Keratinocyte (primary cell): Measurements from ENCODE around the gene MTMR3. TPM values are rescaled to one million over a fixed set of nuclear protein-coding genes. Genes with fewer than 3 reads are reported as not detected.

Source experiments
- DNase-seq: peaks from one replicate; pipeline ENCODE4 v3.0.0-alpha.2; 2011; ENCODE audit warnings: low read depth, missing footprints, low spot score
- FAIRE-seq: peaks from 2 replicates; lab custom pipeline; 2011; peaks lifted over from hg19 to GRCh38; lab: Jason Lieb, UNC
- H2AFZ ChIP-seq: 2 replicates; pipeline ENCODE4 v1.6.0; 2012; ENCODE audit warnings: low read length, control low read depth, inconsistent platforms; ENCODE audit not compliant: control insufficient read depth
- H3K27ac ChIP-seq: 2 replicates; pipeline ENCODE4 v1.5.1; 2011; ENCODE audit warnings: low read length; ENCODE audit not compliant: control insufficient read depth, insufficient read depth
- H3K27me3 ChIP-seq: 3 replicates; pipeline ENCODE4 v1.6.0; 2011; ENCODE audit warnings: low read length; ENCODE audit not compliant: control insufficient read depth, insufficient read depth; ENCODE audit errors: extremely low read depth
- H3K36me3 ChIP-seq, 2 experiments: 2 replicates in 1 of 2; 3 replicates in 1 of 2; pipeline ENCODE4 v1.5.1; 2011; ENCODE audit warnings: low read length in 2 of 2, mild to moderate bottlenecking in 1 of 2; ENCODE audit not compliant: control insufficient read depth in 2 of 2, insufficient read depth in 2 of 2; ENCODE audit errors: extremely low read depth in 1 of 2
- H3K4me1 ChIP-seq: 3 replicates; pipeline ENCODE4 v1.5.1; 2011; ENCODE audit warnings: low read length; ENCODE audit not compliant: control insufficient read depth, insufficient read depth; ENCODE audit errors: extremely low read depth
- H3K4me2 ChIP-seq: 3 replicates; pipeline ENCODE4 v1.6.0; 2011; ENCODE audit warnings: low read depth, low read length; ENCODE audit not compliant: control insufficient read depth, insufficient read depth; ENCODE audit errors: extremely low read depth
- H3K4me3 ChIP-seq, 3 experiments: fragments of 200-600 bp in 1 of 3; sonication (generic) in 1 of 3; 2 replicates in 2 of 3; 3 replicates in 1 of 3; pipeline ENCODE4 v1.5.1; 2011 to 2016; ENCODE audit warnings: low read length in 3 of 3, mild to moderate bottlenecking in 3 of 3, control low read depth in 2 of 3, inconsistent platforms in 1 of 3, low read depth in 1 of 3, mixed read lengths in 1 of 3, mixed run types in 1 of 3, moderate library complexity in 1 of 3; ENCODE audit not compliant: control insufficient read depth in 2 of 3, insufficient read depth in 2 of 3; ENCODE audit errors: extremely low read depth in 1 of 3
- H3K79me2 ChIP-seq: 2 replicates; pipeline ENCODE4 v1.6.0; 2012; ENCODE audit warnings: low read length; ENCODE audit not compliant: control insufficient read depth, insufficient read depth
- H3K9ac ChIP-seq: 3 replicates; pipeline ENCODE4 v1.6.0; 2011; ENCODE audit warnings: low read length; ENCODE audit not compliant: control insufficient read depth, insufficient read depth; ENCODE audit errors: extremely low read depth
- H3K9me1 ChIP-seq: 3 replicates; pipeline ENCODE4 v1.6.0; 2011; ENCODE audit warnings: low read length; ENCODE audit not compliant: control insufficient read depth, insufficient read depth; ENCODE audit errors: extremely low read depth
- H3K9me3 ChIP-seq: 2 replicates; pipeline ENCODE4 v1.5.1; 2012; ENCODE audit warnings: low read depth, low read length; ENCODE audit not compliant: control insufficient read depth
- H4K20me1 ChIP-seq: 3 replicates; pipeline ENCODE4 v1.6.0; 2011; ENCODE audit warnings: low read length; ENCODE audit not compliant: control insufficient read depth, insufficient read depth; ENCODE audit errors: extremely low read depth
- EZH2 ChIP-seq: IDR thresholded peaks from one replicate; pipeline ENCODE4 v1.6.1; 2012; ENCODE audit warnings: inconsistent platforms, mild to moderate bottlenecking, low read length, moderate library complexity
- dilution Hi-C: fragments of 300-500 bp; cut with MboI; formaldehyde crosslinking; loops from one replicate; pipeline ENCODE4 v1.7.0; 2020; ENCODE audit warnings: low sequenced_read_pairs; ENCODE audit not compliant: extremely low pct_ligation_motif_present
- polyA plus RNA-seq, 5 experiments: library from polyadenylated mRNA; depleted of rRNA in 3 of 5; stranded (reverse) in 3 of 5; stranded (forward) in 1 of 5; unstranded in 1 of 5; fragments of >200 nt; gene quantifications; 1 replicate in 1 of 5; 2 replicates in 3 of 5; 3 replicates in 1 of 5; pipeline versions ENCODE4 v1.2.1 to v1.2.3, GENCODE V29; 2011 to 2012; ENCODE audit warnings: missing spikeins in 2 of 5, low read depth in 1 of 5, low replicate concordance in 1 of 5
- TF ChIP-seq, protein P1 (sequence below), 3 experiments: IDR thresholded peaks in 1 of 3; conservative IDR thresholded peaks in 1 of 3; optimal IDR thresholded peaks in 1 of 3; 2 replicates in 2 of 3; 3 replicates in 1 of 3; pipeline versions ENCODE3 to v1.5.1; 2011; ENCODE audit warnings: low read length in 3 of 3, mild to moderate bottlenecking in 3 of 3, moderate library complexity in 2 of 3, control low read depth in 1 of 3, inconsistent platforms in 1 of 3; ENCODE audit not compliant: insufficient read depth in 2 of 3; ENCODE audit errors: extremely low read depth in 1 of 3

The MTMR3 gene
- polyA plus RNA-seq, 1 donor (not counting 4 experiments of a cell fraction or from before 2014, with no cell fraction given), result 16.5 TPM

DNA sequence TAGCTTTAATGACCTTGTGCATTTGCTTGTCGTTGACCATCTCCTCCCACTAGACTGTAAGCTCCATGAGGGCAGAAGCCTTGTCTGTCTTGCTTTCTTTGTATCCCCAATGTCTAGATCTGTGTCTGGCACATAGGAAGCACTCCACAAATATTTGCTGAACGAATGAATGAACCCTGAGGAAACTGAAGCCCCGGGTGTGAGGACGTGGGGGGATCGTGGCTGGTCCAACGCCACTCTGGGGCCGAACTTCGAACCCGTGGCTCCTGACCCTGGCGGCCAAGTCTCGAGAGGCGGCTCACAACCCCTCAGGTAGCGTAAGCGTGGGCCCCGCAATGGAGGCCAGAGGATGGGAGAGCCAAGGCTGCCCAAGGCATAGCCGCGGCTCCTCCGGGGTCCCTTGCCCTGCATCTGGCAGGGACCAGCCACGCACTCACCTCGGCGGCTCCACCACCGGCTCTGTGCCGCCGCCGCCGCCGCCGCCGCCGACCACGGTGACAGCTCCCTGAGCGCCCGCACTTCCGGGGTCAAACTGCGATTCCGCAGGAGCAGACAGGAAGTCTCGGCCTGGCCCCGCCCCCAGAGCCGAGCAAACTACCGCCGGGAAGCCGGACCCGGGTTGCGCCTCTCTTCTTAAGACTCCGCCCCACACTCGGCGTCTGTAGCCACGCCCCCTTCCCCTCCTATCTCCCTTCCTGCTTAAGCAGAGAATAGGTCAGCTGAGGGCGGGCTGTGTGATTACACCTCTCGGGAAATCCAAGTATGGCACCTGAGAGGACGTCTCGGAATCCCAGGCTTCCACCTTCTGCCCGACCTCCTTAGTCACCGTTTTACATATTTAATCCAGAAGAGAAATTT is 45.0 kb upstream of the MTMR3 start, which contains the start of gene ASCC2:
Gene ASCC2 (minus strand): TSS at position 534 of the 858 bp plus-strand sequence. CDS start 5,949 bp downstream, outside the sequence.
- Histone ChIP-seq H2AFZ (peak within 1 kb of the TSS; percentile 87), H3K9me3 (no peaks in the 10 kb centered on the region), H3K27ac (peak within 1 kb of the TSS; percentile 81), H3K9me1 (no peaks in the 10 kb centered on the region), H3K27me3 (no peaks in the 10 kb centered on the region), H3K9ac (peak within 1 kb of the TSS; percentile 82), H3K4me2 (peak within 1 kb of the TSS; percentile 95), H4K20me1 (no peaks in the 10 kb centered on the region), H3K4me1 (peaks cover 26% of the 10 kb centered on the region), H3K36me3 (peaks cover 4 to 5% of the 10 kb centered on the region in 2 experiments), H3K79me2 (peaks cover 24% of the 10 kb centered on the region), H3K4me3 (peak within 1 kb of the TSS; percentile 94 to 96 (median 94))
- FAIRE-seq (peak; percentile 88), DNase-seq (peak; percentile 90)
- dilution Hi-C loops, result no loop called here
- TF ChIP-seq, protein P1, sequence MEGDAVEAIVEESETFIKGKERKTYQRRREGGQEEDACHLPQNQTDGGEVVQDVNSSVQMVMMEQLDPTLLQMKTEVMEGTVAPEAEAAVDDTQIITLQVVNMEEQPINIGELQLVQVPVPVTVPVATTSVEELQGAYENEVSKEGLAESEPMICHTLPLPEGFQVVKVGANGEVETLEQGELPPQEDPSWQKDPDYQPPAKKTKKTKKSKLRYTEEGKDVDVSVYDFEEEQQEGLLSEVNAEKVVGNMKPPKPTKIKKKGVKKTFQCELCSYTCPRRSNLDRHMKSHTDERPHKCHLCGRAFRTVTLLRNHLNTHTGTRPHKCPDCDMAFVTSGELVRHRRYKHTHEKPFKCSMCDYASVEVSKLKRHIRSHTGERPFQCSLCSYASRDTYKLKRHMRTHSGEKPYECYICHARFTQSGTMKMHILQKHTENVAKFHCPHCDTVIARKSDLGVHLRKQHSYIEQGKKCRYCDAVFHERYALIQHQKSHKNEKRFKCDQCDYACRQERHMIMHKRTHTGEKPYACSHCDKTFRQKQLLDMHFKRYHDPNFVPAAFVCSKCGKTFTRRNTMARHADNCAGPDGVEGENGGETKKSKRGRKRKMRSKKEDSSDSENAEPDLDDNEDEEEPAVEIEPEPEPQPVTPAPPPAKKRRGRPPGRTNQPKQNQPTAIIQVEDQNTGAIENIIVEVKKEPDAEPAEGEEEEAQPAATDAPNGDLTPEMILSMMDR (optimal IDR thresholded peaks at IDR 0.05 in 1 of 3, IDR thresholded peaks at IDR 0.05 in 1 of 3, conservative IDR thresholded peaks at IDR 0.05 in 1 of 3; ENCODE audit: extremely low read depth in 1 of 3, insufficient read depth in 2 of 3, low read length in 3 of 3), result no peak
- TF ChIP-seq EZH2, result no peak

DNA sequence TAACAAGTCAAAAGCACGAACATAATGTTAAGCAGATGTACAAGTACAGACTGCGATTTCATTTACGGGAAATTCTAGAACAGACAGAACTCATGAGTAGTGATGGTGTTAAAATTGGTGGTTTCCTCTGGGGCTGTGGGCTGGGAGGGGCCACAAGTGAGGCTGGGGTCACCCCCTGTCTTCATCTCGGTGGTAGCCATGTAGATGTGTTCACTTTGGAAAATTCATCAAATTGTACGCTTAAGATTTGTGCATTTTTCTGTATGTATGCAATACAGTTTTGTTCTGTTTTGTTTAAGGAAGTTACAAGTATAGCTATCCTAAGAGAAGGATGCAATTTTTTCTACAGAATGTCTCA is 44.4 kb upstream of the MTMR3 start:
- Histone ChIP-seq H3K4me2 (peak overlapping the region; percentile 89), H4K20me1 (no peaks in the 10 kb centered on the region), H3K9me3 (no peaks in the 10 kb centered on the region), H3K27ac (peak overlapping the region; percentile 81), H3K27me3 (no peaks in the 10 kb centered on the region), H3K79me2 (peaks cover 24% of the 10 kb centered on the region), H3K9ac (peak overlapping the region; percentile 60), H3K4me1 (peaks cover 32% of the 10 kb centered on the region), H3K4me3 (peak overlapping the region in 2 of 3 experiments; percentile 29 to 62), H2AFZ (peak overlapping the region; percentile 81), H3K36me3 (peaks cover 2 to 4% of the 10 kb centered on the region in 2 experiments), H3K9me1 (no peaks in the 10 kb centered on the region)
- no peak for TF ChIP-seq EZH2
- TF ChIP-seq, protein P1 (optimal IDR thresholded peaks at IDR 0.05 in 1 of 3, IDR thresholded peaks at IDR 0.05 in 1 of 3, conservative IDR thresholded peaks at IDR 0.05 in 1 of 3; ENCODE audit: extremely low read depth in 1 of 3, insufficient read depth in 2 of 3, low read length in 3 of 3), result no peak
- FAIRE-seq, result no peak
- dilution Hi-C loops, result no loop called here
- no peak for DNase-seq
